HG03064 (cell line): ENCODE measurements around the gene TLR4.

ENCODE experiments used
- ATAC-seq: cut with Tn5 transposase; IDR thresholded peaks from one replicate; pipeline ENCODE4 v1.9.1; 2021; ENCODE audit warnings: low read depth; ENCODE audit not compliant: unreplicated experiment

The TLR4 gene

DNA sequence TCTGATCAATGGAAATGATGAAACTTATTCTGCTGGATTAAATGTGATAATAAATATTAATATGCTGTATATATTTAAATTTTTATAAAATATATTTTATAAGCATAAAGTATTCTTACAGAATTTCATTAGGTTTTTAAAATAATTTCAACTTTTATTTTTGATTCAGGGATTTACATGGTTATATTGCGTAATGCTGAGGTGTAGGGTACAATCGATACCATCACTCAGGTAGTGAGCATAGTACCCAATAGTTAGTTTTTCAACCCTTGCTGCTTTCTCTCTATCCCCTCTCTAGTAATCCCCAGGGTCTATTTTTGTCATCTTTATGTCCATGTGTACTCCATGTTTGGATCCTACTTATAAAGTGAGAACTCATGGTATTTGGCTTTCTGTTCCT is 5.7 kb downstream of the TLR4 start:
- no peak for ATAC-seq

DNA sequence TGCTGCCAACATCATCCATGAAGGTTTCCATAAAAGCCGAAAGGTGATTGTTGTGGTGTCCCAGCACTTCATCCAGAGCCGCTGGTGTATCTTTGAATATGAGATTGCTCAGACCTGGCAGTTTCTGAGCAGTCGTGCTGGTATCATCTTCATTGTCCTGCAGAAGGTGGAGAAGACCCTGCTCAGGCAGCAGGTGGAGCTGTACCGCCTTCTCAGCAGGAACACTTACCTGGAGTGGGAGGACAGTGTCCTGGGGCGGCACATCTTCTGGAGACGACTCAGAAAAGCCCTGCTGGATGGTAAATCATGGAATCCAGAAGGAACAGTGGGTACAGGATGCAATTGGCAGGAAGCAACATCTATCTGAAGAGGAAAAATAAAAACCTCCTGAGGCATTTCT is 10.1 kb downstream of the TLR4 start:
- ATAC-seq: no peak

DNA sequence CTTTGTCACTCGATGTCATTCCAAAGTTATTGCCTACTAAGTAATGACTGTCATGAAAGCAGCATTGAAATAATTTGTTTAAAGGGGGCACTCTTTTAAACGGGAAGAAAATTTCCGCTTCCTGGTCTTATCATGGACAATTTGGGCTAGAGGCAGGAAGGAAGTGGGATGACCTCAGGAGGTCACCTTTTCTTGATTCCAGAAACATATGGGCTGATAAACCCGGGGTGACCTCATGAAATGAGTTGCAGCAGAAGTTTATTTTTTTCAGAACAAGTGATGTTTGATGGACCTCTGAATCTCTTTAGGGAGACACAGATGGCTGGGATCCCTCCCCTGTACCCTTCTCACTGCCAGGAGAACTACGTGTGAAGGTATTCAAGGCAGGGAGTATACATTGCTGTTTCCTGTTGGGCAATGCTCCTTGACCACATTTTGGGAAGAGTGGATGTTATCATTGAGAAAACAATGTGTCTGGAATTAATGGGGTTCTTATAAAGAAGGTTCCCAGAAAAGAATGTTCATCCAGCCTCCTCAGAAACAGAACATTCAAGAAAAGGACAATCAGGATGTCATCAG is 11.3 kb downstream of the TLR4 start:
- no peak for ATAC-seq

DNA sequence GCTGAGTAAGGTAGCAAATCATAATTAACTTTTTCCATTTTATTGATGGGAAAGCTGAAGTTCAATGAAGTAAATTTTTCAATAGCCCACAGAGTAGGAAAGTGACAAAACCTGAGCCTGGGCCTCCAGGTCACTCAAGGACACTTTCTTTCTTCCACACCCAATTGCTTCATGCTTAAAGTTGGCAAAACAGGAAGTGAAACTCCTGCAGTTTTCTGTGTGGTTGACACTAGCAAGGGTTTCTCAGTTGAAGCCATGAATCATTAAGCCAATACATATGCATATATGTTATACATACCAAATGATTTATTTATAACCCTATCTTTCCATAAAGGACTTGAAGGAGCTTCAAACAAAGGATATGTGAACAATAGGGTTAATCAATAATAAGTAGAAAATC is 13.9 kb downstream of the TLR4 start:
- ATAC-seq: peak; percentile 99

DNA sequence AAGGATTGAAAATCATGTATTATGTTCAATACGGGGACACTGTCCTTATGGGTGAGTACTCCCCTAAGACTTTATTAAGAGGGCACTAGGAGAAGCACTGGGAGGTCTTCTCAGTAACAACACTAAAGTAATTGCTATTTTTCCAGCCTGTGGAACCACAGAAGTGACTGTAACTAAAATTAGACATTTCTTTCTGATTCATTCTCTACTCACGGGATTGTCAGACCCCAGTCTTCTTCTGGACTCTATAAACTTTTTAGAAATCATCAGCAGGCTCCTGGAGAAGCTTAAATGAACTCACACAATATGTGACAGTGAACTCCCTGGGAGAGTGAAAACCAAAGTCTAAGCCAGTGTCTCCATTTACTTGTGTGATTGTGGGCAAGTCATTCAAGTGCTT is 14.5 kb downstream of the TLR4 start:
- no peak for ATAC-seq

DNA sequence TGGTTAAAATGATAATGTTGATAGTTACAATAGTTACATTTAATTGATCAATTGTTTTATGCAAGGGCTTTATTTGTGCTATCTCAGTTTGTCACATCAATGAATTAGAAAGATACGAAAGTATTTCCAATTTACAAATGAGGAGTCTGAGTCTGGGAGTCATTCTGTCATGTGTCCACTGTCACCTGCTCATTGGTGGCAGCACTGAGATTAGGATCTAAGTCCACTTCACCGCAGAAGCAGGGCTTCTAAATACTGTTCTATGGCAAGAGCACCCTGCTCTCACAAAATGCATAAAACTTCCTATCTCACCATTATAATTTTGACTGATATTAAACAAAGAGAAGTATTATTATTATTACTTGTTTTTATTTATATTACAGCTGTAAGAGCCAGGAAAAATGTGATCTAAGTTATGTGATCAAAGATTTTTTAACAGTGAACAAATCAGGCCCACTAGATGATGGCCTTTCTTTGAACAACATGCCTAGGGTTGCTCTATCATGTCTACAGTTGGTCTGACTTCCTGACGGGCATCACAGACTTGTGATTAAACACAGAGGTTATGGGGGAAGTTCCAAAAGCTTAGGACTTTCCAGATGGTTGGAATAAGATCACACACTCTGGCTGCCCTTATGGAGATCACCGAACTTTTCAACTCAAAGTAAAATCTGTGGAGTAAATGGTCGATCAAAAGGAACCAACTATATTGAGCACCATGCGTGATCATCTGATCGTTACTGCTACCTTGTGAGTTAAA is 15.1 kb downstream of the TLR4 start:
- ATAC-seq: no peak

DNA sequence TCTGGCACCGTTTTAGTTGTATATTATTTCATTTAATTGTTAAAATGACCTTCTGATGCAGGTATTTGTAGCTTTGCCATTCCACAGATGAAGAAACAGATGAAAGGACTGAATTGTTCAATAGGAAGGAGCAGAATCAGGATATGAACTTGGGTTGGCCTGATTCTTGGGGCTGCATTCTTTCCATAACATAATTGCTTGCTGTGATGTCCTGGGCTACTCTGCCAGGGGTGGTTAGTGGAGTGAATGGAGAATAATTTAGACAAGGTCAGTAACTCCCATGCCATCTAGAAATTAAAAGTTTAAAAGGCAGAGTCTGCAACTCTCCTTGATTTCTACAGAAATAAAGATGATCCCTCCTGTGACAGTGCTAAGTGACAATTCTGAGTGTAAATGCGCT is 15.9 kb downstream of the TLR4 start:
- no peak for ATAC-seq

DNA sequence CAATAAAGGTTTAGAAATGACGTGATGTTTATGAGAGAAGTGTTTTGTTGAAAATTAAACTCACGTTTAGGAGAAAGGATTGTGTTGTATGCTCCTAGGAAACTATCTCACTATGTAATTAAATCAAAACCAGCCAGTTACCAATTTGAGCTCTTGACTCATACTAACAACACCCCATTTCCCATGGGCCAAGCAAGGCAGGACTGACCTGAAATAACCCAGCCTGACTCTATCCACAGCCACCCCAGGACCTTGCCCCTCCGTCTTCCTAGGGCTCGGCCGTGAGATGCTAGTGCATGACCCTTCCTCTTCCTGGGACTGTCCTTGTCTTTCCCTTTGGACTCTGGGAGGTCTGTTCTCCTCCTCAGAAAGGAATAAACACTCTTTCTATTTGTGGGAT is 16.4 kb downstream of the TLR4 start:
- no peak for ATAC-seq

DNA sequence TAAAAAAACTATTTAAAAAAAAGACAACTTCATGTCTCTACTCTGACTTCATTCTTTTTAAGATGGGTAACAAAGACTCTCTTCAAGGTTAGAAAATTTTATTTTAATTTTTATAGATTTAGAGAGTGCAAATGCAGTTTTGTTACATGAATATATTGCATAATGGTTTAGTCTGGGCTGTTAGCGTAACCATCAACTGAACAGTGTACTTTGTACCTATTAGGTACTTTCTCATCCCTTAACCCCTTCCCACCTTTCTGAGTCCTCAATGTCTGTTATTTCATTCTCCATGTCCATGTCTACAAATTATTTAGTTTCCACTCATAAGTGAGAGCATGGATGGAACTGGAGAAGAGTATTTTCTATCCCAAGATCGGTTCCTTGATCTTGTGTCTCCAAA is 16.8 kb downstream of the TLR4 start:
- no peak for ATAC-seq

DNA sequence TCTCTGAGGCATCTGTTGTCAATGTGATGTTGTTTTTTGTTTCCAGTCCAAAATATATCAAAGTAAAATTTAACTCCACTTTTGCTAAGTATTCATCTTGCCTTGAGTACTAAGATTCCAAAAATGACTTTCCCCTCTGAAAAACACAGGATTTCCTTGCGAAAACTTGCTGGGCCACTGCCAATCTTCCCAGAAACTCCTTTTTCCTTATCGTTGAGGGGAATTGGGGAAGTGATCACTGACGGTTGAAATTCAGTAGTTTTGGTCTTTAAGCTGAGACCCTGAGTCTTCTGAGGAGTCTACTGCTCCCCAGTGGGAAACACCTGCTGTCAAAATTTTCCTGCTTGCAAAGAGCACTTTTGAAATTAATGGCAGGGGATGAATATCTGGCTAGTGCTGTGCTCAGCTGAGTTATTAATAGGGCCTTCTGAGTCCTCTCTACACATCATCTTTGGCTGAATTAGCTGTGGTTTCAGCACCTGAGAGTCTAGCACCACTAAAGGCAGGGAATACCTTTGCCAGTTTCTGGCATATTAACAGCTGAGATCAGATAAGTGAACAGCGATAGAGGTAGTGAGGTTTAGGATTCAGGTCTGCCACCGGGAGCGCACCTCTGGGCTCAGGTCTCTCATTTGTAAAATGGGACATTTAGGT is 18.0 kb downstream of the TLR4 start:
- no peak for ATAC-seq

DNA sequence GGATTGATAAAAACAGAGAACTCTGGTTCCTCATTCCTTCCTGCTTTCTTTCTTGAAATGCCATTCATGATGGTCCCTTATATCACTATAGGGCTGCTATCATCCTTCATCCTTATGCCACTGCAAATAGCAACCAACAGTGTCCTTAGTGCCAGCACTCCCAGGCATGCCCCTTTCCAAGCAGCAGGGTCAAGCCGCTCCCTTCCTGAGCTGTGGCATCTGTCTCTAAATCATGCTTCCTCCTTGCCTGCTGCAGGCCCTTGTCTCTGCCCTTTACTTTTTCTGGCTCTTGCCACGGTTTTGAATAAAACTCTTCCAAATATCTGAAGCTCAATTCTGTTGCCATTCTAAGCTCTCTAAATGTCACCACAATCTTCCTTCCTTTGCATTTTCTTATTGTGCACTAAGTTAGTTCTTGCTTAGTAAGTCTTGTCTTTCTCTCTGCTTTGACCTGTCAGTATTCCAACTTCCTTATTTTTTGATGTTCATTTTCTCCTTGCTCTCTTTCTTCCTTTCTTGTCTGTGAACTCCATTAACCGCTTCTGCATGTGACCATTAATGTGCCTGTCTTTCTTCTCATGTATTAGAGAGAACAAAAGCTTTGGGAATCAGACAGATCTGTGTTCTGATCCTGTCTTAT is 19.9 kb downstream of the TLR4 start:
- no peak for ATAC-seq

DNA sequence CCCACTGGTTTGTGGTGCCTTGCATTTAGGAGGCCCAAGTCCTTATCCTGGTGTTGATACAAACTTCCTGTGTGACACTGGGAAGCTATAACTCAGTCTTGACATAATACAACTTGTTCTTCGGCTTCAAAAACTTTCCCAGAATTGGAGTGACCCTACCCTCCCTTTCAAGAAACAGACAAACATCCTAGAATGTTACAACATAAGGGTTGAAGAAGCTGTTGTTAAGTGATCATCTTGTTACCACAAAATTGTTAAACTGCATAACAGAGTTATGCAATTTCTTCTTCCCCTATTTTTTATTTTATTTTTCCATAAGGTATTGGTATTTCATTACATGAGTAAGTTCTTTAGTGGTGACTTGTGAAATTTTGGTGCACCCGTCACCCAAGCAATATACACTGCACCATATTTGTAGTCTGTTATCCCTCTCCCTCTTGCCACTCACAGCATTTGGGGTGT is 21.3 kb downstream of the TLR4 start:
- ATAC-seq: no peak

DNA sequence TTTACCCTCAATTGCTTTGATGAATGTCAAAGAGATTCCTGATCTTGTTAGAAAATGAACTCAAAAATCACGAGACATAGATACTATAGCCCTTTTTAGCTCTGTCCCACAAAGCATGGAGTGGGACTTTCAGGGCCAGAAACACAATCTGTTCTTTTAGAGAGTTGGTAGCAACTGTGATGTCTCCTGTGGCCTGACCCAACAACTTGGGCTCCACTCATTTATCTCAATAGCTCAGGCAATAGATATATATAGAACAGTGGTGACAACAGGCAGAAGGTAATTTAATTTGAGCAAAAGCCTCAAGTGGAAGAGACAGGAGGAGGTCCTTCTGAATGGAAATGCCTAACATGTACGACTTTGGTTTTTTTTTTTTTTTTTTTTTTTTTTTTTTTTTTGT is 25.2 kb downstream of the TLR4 start:
- no peak for ATAC-seq

DNA sequence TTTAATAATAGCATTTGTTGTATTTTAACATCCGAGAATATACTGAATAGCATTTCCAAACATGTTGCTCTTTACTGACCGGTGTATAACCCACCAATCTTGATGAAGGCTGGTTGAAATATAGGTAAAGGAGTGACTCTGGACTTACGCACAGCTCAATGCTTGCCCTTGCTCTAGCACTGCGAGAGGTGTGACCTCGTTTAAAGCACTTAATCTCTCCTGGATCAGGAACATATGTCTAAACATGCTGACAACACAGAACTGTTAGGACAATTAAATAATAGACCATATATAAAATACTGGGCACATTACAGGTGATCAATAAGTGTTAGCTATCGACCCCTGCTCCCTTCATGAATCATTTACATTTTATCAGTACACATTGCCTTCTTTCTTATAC is 28.3 kb downstream of the TLR4 start:
- no peak for ATAC-seq

DNA sequence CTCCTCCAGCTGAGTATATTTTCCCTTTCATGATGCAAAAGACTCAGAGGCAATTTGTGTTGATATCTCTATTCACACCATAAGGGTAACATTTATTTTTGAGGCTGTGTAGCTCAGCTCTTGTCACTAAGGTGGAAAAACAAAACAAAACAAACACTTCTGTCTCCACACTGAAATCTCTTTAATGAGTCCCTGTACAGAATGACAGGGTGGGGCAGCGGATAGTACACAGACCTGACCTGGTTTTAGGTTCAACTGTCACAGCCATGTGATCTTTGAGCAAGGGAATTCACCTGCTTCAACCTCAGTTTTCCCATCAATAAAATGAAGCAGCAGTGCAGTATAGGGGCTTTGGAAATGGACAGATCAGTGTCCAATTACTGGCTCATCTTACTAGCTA is 29.3 kb downstream of the TLR4 start:
- no peak for ATAC-seq

DNA sequence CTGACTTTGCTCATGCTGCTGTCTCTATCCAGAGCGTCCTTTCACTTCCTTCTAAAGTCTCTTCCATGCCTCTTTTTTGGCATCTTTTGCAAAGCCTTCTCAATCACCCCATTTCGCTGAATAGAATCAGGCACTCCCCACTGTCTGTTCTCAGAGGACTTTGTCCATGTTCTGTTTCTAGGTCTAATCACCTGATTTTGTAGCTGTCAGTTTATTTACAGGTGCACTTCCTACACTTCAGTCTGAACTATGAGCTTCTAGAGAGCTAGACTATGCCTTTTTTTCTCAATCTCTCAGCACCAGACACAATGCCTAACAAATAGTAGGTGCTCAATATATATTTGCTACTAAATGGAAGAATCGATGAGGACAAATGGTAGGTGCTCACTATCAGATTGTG is 29.9 kb downstream of the TLR4 start:
- ATAC-seq: no peak

DNA sequence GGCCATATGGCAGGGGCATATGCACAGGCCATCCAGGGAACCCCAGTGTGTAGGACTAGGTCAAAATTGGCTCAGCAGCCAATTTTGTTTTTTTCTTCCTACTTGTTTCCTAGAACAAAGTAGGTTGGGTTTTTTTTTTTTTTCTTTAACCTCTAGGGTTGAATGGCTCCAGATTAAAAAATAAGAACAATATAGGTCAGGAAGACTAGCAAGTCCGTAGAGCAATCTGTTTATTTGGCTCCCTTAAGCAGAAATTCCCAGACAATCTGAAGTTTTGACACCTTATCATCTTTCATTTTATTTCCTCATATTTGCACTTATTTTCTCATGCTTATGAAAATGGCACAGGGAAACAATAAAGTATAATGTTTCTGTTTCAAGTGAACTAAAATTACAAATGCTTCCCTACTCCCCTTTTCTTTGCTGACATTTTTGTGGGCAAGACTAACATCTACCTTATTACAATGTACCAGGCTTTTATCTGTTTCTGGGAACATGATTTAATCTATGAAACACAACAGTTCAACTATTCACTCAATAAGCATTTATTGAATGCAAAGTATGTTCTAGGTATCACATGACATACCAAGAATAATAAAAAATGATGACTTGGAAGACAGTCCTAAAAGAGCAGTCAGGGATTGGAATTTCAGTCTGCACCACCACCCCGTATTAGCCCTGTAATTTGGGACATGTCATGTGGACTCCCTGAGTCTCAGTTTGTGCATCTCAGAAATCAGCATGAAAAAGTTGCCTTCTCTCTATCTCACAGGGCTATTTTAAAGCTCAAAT is 30.5 kb downstream of the TLR4 start:
- ATAC-seq: no peak

DNA sequence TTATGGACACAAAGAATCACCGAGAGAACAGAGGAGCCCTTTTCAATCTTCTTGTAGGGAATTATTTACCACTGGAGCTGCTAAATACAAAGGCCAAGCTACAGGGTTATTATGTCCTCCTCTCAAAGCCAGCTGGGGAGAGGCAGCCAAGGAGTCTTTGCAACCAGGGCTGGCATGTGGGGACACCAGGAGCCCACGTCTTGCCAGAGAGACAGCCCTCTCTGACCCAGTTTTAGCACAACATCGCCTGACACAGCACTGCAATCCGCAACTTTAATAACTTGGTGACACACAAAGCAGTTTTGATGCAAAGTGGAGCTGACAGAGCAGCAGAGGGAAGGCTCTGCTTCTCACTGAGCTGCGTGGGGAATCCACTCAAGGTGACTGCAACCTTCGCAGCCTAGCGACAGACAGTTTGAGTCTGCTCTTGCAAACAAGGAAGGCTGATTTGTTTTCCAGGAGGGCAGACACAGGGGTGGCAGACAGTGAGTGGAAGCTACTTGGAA is 33.6 kb downstream of the TLR4 start:
- no peak for ATAC-seq

DNA sequence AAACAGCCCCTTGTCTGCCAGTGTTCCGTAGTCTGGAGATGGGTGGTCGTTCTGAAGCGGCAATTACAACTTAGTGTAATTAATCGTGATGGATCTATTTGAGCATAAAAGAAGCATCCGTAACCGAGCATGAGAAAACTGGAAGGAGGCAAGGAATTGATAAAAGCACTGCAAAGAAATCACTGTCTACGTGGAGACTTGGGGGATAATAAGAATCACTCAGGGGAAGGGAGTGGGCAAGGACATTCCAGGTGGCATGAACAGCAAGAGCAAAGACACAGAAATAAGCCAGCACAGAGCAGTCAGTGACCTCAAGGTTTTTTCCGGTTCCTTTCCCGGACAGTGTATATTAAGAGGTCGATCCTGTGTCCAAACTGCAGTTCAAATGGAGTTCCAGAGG is 35.0 kb downstream of the TLR4 start:
- ATAC-seq: no peak

DNA sequence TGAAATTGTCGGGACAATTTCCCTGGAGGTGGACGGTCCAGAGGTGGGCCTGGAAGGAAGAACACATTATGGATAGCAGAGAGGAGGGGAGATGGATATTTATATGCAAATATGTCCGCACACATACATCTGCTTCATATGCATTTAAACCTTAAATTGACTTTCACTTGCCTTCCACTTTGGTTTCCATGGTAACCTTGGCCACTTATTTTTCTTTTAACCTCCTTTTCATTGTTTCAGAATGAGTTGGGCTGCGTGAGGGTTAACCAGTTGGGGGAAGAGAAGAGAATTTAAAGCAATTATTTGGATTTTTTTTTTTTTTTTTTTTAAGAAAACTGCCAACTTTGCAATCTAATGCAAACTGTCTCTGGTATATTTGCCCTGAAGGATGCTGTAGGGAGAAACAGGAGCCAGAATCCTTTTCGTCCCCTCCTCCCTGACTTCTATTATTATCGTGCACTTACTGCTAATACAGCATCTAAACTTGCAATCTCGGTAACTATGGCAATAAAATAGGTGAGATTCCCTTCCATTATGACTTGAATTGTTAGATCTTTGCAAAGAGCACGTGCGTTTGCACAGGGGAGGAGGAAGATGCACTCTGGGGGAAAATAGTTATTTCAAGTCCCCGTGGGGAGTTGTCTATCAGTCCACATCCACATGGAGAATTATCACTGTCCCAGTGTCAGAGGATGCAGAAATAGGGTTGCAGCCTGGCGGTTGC is 35.6 kb downstream of the TLR4 start:
- no peak for ATAC-seq
